ENCODE data around the gene GJC2. TPM values are rescaled to one million over a fixed set of nuclear protein-coding genes. Genes with fewer than 3 reads are reported as not detected.

GJC2 gene
- total and polyA plus RNA-seq, 3 experiments from 2014 or later = 0.57 to 1.1 TPM; not detected in 1

GRCh38 chr1:228177721-228178710, 28.3 kb downstream of the GJC2 start:
- ChIA-PET CTCF (interaction anchor here (2.2 kb wide), 1 partner anchor 12 kb away, joined by 11 read pairs; the partner anchor contains the start of gene IBA57), POLR2A (interaction anchor here (0.7 kb wide), 1 partner anchor 25 kb away, joined by 5 read pairs; no protein-coding TSS in a partner anchor)
- H3K36me3 Mint-ChIP-seq = peaks cover 0 to 16% (median 2%) of the 10 kb centered on the region in 3 donors
- H3K4me3 Mint-ChIP-seq = no peak overlapping the region
- no peaks in the 10 kb centered on the region for H3K27me3 Mint-ChIP-seq
- no peak for DNase-seq
- H3K36me3 ChIP-seq (ENCODE audit: insufficient read depth, low read length) = no peaks in the 10 kb centered on the region
- no peak overlapping the region for H3K4me3 ChIP-seq (ENCODE audit: low read length)
- H3K27ac ChIP-seq (ENCODE audit: low read depth, low read length) = no peak overlapping the region
- no peaks in the 10 kb centered on the region for H3K27me3 ChIP-seq (ENCODE audit: insufficient read depth, low read length, poor library complexity, severe bottlenecking)
- H3K9me3 Mint-ChIP-seq = no peaks in the 10 kb centered on the region
- H3K27ac Mint-ChIP-seq = peak overlapping the region in 2 of 8 donors; percentile 31 to 79
- no peaks in the 10 kb centered on the region for H3K9me3 ChIP-seq (ENCODE audit: low read length)
- H3K4me1 Mint-ChIP-seq = peaks cover 3 to 4% (median 4%) of the 10 kb centered on the region in 3 donors
- H3K4me1 ChIP-seq (ENCODE audit: insufficient read depth, low read length) = no peaks in the 10 kb centered on the region

GRCh38 chr1:228178737-228179684, 29.3 kb downstream of the GJC2 start:
- no peak for DNase-seq
- no peaks in the 10 kb centered on the region for H3K9me3 ChIP-seq (ENCODE audit: low read length)
- no peaks in the 10 kb centered on the region for H3K36me3 ChIP-seq (ENCODE audit: insufficient read depth, low read length)
- ChIA-PET CTCF (interaction anchor here (1.1 to 2.2 kb wide), 4 partner anchors 11 to 279 kb away, joined by 3 to 11 read pairs (median 4); partner anchors contain the start of gene IBA57), POLR2A (no interaction called here)
- Mint-ChIP-seq H3K9me3 (no peaks in the 10 kb centered on the region), H3K36me3 (peaks cover 0 to 16% (median 2%) of the 10 kb centered on the region in 3 donors), H3K4me1 (peaks cover 4 to 7% (median 4%) of the 10 kb centered on the region in 3 donors), H3K4me3 (peak overlapping the region in 1 of 7 donors; percentile 38), H3K27me3 (no peaks in the 10 kb centered on the region), H3K27ac (peak overlapping the region in 5 of 8 donors; percentile 3 to 46 (median 26))
- no peaks in the 10 kb centered on the region for H3K4me1 ChIP-seq (ENCODE audit: insufficient read depth, low read length)
- no peak overlapping the region for H3K27ac ChIP-seq (ENCODE audit: low read depth, low read length)
- H3K4me3 ChIP-seq (ENCODE audit: low read length) = no peak overlapping the region
- H3K27me3 ChIP-seq (ENCODE audit: insufficient read depth, low read length, poor library complexity, severe bottlenecking) = no peaks in the 10 kb centered on the region

GRCh38 chr1:228180271-228180958, 30.7 kb downstream of the GJC2 start:
- DNase-seq = no peak
- H3K4me1 Mint-ChIP-seq = peaks cover 9 to 13% (median 12%) of the 10 kb centered on the region in 3 donors
- H3K27ac ChIP-seq (ENCODE audit: low read depth, low read length) = no peak overlapping the region
- H3K4me3 ChIP-seq (ENCODE audit: low read length) = no peak overlapping the region
- peaks cover 0 to 13% (median 2%) of the 10 kb centered on the region in 3 donors for H3K36me3 Mint-ChIP-seq
- POLR2A ChIA-PET = no interaction called here
- H3K4me1 ChIP-seq (ENCODE audit: insufficient read depth, low read length) = peaks cover 4% of the 10 kb centered on the region
- H3K27me3 Mint-ChIP-seq = no peaks in the 10 kb centered on the region
- CTCF ChIA-PET = interaction anchor here (0.7 to 1.5 kb wide), 3 partner anchors 12 to 43 kb away, joined by 3 to 5 read pairs (median 4); partner anchors contain the start of gene GUK1
- no peaks in the 10 kb centered on the region for H3K9me3 ChIP-seq (ENCODE audit: low read length)
- H3K9me3 Mint-ChIP-seq = no peaks in the 10 kb centered on the region
- H3K4me3 Mint-ChIP-seq = no peak overlapping the region
- no peaks in the 10 kb centered on the region for H3K36me3 ChIP-seq (ENCODE audit: insufficient read depth, low read length)
- H3K27me3 ChIP-seq (ENCODE audit: insufficient read depth, low read length, poor library complexity, severe bottlenecking) = no peaks in the 10 kb centered on the region
- peak overlapping the region in 2 of 8 donors; percentile 15 to 61 for H3K27ac Mint-ChIP-seq

GRCh38 chr1:228180959-228181644, 31.4 kb downstream of the GJC2 start:
- Histone ChIP-seq H3K27ac (ENCODE audit: low read depth, low read length) (no peak overlapping the region), H3K4me1 (ENCODE audit: insufficient read depth, low read length) (peaks cover 11% of the 10 kb centered on the region), H3K36me3 (ENCODE audit: insufficient read depth, low read length) (no peaks in the 10 kb centered on the region), H3K4me3 (ENCODE audit: low read length) (no peak overlapping the region), H3K9me3 (ENCODE audit: low read length) (no peaks in the 10 kb centered on the region), H3K27me3 (ENCODE audit: insufficient read depth, low read length, poor library complexity, severe bottlenecking) (no peaks in the 10 kb centered on the region)
- no peak for DNase-seq
- no peak overlapping the region for H3K4me3 Mint-ChIP-seq
- peaks cover 0 to 12% (median 2%) of the 10 kb centered on the region in 3 donors for H3K36me3 Mint-ChIP-seq
- H3K27ac Mint-ChIP-seq = peak overlapping the region in 1 of 8 donors; percentile 20
- ChIA-PET POLR2A (no interaction called here), CTCF (interaction anchor here (0.7 to 1.5 kb wide), 4 partner anchors 13 to 44 kb away, joined by 3 to 5 read pairs (median 4); partner anchors contain the start of gene GUK1)
- H3K27me3 Mint-ChIP-seq = no peaks in the 10 kb centered on the region
- no peaks in the 10 kb centered on the region for H3K9me3 Mint-ChIP-seq
- H3K4me1 Mint-ChIP-seq = peaks cover 15 to 20% (median 19%) of the 10 kb centered on the region in 3 donors

- ChIA-PET POLR2A (no interaction called here), CTCF (interaction anchor here (1.0 kb wide), 1 partner anchor 15 kb away, joined by 3 read pairs; no protein-coding TSS in a partner anchor)
- Mint-ChIP-seq H3K27ac (peak overlapping the region in 1 of 8 donors; percentile 20), H3K36me3 (peaks cover 0 to 12% (median 2%) of the 10 kb centered on the region in 3 donors), H3K4me1 (peaks cover 21 to 25% (median 24%) of the 10 kb centered on the region in 3 donors), H3K9me3 (no peaks in the 10 kb centered on the region), H3K4me3 (peak overlapping the region in 1 of 7 donors; percentile 16), H3K27me3 (no peaks in the 10 kb centered on the region)
- H3K9me3 ChIP-seq (ENCODE audit: low read length) = no peaks in the 10 kb centered on the region
- H3K27ac ChIP-seq (ENCODE audit: low read depth, low read length) = no peak overlapping the region
- no peak overlapping the region for H3K4me3 ChIP-seq (ENCODE audit: low read length)
- no peaks in the 10 kb centered on the region for H3K36me3 ChIP-seq (ENCODE audit: insufficient read depth, low read length)
- no peaks in the 10 kb centered on the region for H3K27me3 ChIP-seq (ENCODE audit: insufficient read depth, low read length, poor library complexity, severe bottlenecking)
- peaks cover 16% of the 10 kb centered on the region for H3K4me1 ChIP-seq (ENCODE audit: insufficient read depth, low read length)
- no peak for DNase-seq
Measured at GRCh38 chr1:228181645-228182034, 31.9 kb downstream of the GJC2 start.

- H3K27me3 Mint-ChIP-seq = no peaks in the 10 kb centered on the region
- no peaks in the 10 kb centered on the region for H3K27me3 ChIP-seq (ENCODE audit: insufficient read depth, low read length, poor library complexity, severe bottlenecking)
- H3K4me1 Mint-ChIP-seq = peaks cover 26 to 31% (median 27%) of the 10 kb centered on the region in 3 donors
- H3K36me3 Mint-ChIP-seq = peaks cover 0 to 9% (median 2%) of the 10 kb centered on the region in 3 donors
- H3K36me3 ChIP-seq (ENCODE audit: insufficient read depth, low read length) = no peaks in the 10 kb centered on the region
- no peak overlapping the region for H3K27ac ChIP-seq (ENCODE audit: low read depth, low read length)
- CTCF ChIA-PET = interaction anchor here (0.9 to 1.0 kb wide), 2 partner anchors 16 to 224 kb away, joined by 3 read pairs; partner anchors contain the start of gene TRIM11
- no peaks in the 10 kb centered on the region for H3K9me3 ChIP-seq (ENCODE audit: low read length)
- POLR2A ChIA-PET = no interaction called here
- peaks cover 19% of the 10 kb centered on the region for H3K4me1 ChIP-seq (ENCODE audit: insufficient read depth, low read length)
- H3K4me3 ChIP-seq (ENCODE audit: low read length) = no peak overlapping the region
- H3K4me3 Mint-ChIP-seq = no peak overlapping the region
- H3K27ac Mint-ChIP-seq = peak overlapping the region in 2 of 8 donors; percentile 16 to 38
- no peaks in the 10 kb centered on the region for H3K9me3 Mint-ChIP-seq
- DNase-seq = no peak
Measured at GRCh38 chr1:228182296-228183030, 32.7 kb downstream of the GJC2 start.
